ENCODE results near the gene TRIO. TPM values are rescaled to one million over a fixed set of nuclear protein-coding genes. Genes with fewer than 3 reads are reported as not detected.

The TRIO gene
- total RNA-seq, 1 donor from 2014 or later: 170 TPM

DNA sequence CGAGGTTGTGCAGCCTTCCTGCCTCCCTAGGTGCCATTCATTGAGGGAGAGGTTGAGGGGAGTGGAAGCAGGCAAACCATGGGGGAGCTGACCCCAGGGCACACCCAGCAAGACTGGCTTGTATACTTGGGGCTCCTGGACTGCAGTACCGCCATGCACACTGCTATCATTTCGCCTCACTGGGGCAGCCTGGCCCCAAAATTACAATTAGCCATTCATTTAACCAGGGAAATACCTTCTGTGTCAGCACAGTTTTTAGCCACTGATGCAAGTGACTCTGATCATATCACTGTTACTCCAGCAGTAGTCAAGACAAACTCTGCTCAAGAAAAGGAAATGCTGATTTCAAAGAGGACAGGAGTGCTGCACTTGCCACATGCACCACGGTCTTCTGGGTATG, 109.7 kb downstream of the TRIO start:
- DNase-seq (ENCODE audit: low read depth): no peak
- no peak overlapping the region for H3K4me3 ChIP-seq (ENCODE audit: low read depth, low read length)
- TF ChIP-seq, protein P1, sequence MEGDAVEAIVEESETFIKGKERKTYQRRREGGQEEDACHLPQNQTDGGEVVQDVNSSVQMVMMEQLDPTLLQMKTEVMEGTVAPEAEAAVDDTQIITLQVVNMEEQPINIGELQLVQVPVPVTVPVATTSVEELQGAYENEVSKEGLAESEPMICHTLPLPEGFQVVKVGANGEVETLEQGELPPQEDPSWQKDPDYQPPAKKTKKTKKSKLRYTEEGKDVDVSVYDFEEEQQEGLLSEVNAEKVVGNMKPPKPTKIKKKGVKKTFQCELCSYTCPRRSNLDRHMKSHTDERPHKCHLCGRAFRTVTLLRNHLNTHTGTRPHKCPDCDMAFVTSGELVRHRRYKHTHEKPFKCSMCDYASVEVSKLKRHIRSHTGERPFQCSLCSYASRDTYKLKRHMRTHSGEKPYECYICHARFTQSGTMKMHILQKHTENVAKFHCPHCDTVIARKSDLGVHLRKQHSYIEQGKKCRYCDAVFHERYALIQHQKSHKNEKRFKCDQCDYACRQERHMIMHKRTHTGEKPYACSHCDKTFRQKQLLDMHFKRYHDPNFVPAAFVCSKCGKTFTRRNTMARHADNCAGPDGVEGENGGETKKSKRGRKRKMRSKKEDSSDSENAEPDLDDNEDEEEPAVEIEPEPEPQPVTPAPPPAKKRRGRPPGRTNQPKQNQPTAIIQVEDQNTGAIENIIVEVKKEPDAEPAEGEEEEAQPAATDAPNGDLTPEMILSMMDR (conservative IDR thresholded peaks at IDR 0.05; ENCODE audit: low read depth, low read length): no peak

DNA sequence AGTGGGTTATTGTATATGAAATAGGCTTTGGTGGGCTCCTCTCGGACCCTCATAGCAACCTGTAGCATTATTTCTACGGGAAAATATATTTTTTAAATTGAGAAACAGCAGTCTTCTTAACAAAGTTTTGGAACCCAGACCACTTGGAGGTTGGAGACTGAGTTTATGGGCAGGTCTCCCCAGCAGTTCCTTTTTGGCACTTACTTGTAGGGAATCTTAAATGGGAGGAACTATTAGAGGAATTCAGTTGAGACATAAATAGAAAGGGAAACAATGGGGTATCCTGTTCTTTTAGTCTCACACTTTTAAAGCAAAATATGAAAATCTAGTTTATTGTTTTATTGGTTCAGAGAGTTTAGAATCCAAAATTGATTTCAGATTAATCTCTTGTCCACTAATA, 111.5 kb downstream of the TRIO start:
- no peak overlapping the region for H3K4me3 ChIP-seq (ENCODE audit: low read depth, low read length)
- DNase-seq (ENCODE audit: low read depth): no peak

DNA sequence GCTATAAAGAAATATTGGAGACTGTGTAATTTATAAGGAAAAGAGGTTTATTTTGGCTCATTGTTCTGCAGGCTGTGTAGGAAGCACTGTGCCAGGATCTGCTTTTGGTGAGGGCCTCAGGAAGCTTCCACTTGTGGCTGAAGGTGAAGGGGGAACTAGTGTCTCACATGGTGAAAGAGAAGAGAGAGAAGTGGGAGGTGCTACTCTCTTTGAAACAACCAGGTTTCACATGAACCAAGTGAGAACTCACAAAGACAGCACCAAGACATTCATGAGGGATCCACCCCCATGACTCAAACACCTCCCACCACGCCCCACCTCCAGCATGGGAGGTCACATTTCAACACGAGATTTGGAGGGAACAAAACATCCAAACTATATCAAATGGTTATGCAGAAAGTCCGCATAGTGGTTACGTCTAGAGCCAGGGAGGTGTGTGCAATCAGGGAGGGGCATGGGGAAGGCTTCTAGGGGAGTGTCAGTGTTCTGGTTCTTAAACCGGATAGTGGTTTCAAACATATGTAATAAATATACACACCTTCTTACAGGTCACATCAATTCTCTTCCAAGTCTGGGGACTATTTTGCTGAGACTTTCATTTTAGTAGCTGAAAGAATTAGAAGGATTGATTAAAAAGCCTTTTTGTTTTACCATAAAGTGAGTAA, 113.0 kb downstream of the TRIO start:
- no peak overlapping the region for H3K4me3 ChIP-seq (ENCODE audit: low read depth, low read length)
- TF ChIP-seq, protein P1 (conservative IDR thresholded peaks at IDR 0.05; ENCODE audit: low read depth, low read length): no peak
- no peak for DNase-seq (ENCODE audit: low read depth)

More for the DNA sequence above, 111.5 kb downstream of the TRIO start:
- TF ChIP-seq, protein P1 (conservative IDR thresholded peaks at IDR 0.05; ENCODE audit: low read depth, low read length): no peak

DNA sequence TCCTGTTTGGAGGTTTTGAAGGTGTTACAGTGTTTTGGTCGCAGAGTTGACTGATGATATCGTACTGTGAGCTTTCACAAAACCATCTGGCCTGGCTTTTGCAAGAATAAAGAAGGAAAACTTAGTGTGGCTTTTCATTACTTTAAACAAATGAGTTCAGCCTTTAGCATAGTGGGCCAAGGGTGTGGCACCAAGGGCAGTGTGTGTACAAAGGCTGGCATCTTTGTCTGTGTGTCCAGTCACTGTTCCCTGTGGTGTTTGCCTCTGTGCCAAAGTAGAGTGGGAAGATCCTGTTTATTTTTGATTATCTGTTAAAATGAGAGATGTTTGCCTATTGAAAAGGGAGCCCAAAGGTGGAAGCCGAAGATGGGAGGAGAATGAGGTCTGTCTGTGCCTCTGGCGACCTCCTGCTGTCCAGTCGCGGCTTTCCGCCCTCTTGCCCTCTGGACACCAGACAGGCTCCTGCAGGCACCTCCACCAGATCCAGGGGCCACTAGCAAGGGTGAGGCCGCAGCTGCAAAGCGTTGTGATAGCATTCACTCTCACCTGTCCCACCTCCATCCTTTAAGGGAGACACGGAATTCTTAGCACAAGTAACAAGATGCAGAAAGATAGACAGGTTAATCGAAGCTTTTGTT, 113.7 kb downstream of the TRIO start:
- DNase-seq (ENCODE audit: low read depth): no peak
- TF ChIP-seq, protein P1 (conservative IDR thresholded peaks at IDR 0.05; ENCODE audit: low read depth, low read length): no peak
- no peak overlapping the region for H3K4me3 ChIP-seq (ENCODE audit: low read depth, low read length)

DNA sequence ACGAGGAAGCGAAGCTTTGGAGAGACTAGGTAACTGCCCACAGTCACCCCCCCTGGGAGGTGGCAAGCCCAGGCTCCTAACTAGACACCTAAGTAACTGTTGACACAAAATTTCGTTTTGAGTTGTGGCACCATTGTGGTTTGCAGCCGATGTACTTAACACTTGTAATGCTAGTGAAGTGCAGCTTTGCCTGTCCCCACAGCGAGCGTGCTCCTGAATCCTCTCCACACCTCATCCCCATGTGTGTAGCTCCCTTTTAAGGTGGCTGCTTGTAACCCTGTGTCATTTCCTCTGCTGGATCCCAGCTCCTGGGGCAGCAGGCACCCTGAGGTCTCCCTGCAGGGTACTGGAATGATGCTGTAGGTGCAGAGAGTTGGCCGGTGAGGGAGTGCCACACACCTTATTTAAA, 114.9 kb downstream of the TRIO start:
- TF ChIP-seq, protein P1 (conservative IDR thresholded peaks at IDR 0.05; ENCODE audit: low read depth, low read length): no peak
- DNase-seq (ENCODE audit: low read depth): no peak
- H3K4me3 ChIP-seq (ENCODE audit: low read depth, low read length): no peak overlapping the region

DNA sequence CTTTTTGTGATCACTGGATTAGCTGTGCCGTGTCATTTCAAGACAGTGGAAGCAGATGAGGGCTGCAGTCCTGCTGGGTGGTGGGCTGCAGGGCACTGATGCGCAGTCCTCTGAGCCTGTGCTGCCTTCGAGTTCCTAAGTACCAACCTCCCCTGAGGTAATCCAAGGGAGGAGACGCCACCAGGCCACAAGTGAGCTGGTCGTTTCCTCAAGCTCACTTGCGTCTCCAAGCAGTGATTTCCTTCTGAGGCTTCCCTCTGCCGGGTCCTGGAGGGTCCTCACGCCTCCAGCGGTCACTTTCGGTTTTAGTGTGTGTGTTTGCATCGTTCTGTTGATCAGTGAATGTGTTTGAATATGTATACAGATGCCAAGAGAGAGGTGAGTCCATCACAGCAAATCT, 115.7 kb downstream of the TRIO start:
- DNase-seq (ENCODE audit: low read depth): no peak
- no peak overlapping the region for H3K4me3 ChIP-seq (ENCODE audit: low read depth, low read length)
- TF ChIP-seq, protein P1 (conservative IDR thresholded peaks at IDR 0.05; ENCODE audit: low read depth, low read length): no peak

DNA sequence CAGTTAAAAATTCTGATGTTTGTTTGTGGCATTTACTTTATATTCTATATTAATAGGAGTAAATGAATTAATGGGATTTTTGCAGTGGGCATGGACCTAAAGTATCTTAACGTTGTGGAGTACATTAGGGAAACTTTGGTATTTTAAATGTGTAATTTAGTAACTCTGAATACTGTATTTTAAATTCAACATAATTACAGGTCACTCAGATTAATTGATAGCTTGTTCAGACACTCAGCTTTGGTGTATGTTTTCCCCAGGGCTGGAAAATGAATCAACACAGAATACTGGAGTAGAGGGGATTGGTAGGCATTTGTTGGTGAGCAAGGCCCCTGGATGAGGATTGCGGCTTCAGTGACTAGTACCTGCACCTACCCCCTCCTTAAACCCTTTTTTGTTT, 117.5 kb downstream of the TRIO start:
- DNase-seq (ENCODE audit: low read depth): no peak
- TF ChIP-seq, protein P1 (conservative IDR thresholded peaks at IDR 0.05; ENCODE audit: low read depth, low read length): no peak
- H3K4me3 ChIP-seq (ENCODE audit: low read depth, low read length): no peak overlapping the region
